ENCODE data around the gene TMEM161A. TPM values are rescaled to one million over a fixed set of nuclear protein-coding genes. Genes with fewer than 3 reads are reported as not detected.

Gene TMEM161A
- total RNA-seq, 2 donors from 2014 or later, result 56.1 to 66.6 TPM

DNA sequence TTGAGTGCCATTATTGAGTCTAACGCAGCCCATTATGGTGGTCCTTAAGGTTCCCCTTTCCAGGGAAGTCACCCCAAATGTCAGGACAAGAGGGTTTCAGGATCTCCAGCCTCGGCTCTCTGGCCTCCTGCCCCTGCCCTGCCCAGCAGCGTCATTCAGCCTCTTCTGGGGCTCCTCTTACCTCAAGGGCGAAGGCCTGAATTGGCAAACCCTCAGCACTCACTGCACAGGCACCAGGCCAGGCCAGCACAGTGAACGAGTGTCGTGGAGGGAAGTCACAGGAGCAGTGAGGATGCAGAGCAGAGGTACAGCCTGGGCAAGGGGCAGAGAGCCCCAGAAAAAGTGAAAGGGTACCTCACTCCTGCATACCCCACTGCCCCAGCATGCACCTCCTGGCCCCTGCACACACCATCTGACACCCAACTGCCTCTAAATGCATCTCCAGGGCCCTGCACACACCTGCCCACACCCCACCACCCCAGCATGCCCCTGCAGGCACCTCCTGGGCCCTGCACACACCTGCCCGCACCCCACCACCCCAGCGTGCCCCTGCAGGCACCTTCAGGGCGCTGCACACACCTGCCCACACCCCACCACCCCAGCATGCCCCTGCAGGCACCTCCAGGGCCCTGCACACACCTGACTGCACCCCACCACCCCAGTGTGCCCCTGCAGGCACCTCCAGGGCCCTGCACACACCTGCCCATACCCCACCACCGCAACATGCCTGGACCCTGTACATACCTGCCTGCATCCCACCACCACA, 54.7 kb downstream of the TMEM161A start:
- no peaks in the 10 kb centered on the region for H3K36me3 Mint-ChIP-seq (ENCODE audit: low read depth)
- DNase-seq, result no peak
- H3K4me1 Mint-ChIP-seq, result no peaks in the 10 kb centered on the region
- no peaks in the 10 kb centered on the region for H3K9me3 ChIP-seq (ENCODE audit: control insufficient read depth, low read length)
- H3K27me3 Mint-ChIP-seq (ENCODE audit: insufficient read depth), result peaks cover 21% of the 10 kb centered on the region
- 86 to 92% methylated on average over 3 to 10 of the region's 10 CpGs for WGBS, 2 experiments (ENCODE audit: insufficient coverage in 1 of 2, insufficient read length in 1 of 2)
- H3K4me3 ChIP-seq (ENCODE audit: low read length), result no peak overlapping the region
- TF ChIP-seq CTCF (conservative IDR thresholded peaks at IDR 0.05), result no peak
- no peaks in the 10 kb centered on the region for H3K4me1 ChIP-seq (ENCODE audit: control insufficient read depth, insufficient read depth, low read length)
- H3K9ac ChIP-seq (ENCODE audit: extremely low read depth, low read length, poor library complexity, severe bottlenecking), result no peak overlapping the region
- no peak overlapping the region for H3K27ac ChIP-seq (ENCODE audit: low read depth, low read length)
- no peaks in the 10 kb centered on the region for H3K27me3 ChIP-seq (ENCODE audit: control insufficient read depth, insufficient read depth, low read length, poor library complexity, severe bottlenecking)
- H3K4me3 Mint-ChIP-seq, result no peak overlapping the region
- H3K9me3 Mint-ChIP-seq, result no peaks in the 10 kb centered on the region
- H3K27ac Mint-ChIP-seq, result no peak overlapping the region
- no peaks in the 10 kb centered on the region for H3K36me3 ChIP-seq (ENCODE audit: control insufficient read depth, insufficient read depth, low read length)

DNA sequence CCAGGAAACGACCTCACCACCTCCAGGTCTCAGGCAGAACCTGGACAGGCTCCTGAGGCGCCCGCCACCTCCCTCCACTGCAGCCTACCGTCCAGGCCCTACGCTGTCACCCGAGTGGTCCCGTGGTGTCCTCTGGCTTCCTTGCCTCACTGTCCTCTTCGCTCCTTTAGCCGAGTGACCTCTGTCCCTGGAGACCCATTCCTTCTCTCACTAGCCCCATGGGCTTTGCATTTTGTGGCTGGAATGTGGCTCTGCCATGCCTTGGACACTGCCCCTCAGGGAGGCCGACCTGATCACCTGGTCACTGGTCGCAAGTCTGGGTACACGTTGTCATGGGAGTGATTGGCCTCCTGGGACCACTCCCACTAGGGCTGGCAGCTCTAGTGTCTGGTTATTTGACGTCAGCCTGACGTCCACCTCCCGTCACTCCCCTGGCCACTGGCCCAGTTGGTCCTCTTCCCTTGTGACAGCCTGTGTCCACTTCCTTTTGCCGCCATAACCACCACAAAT, 56.6 kb downstream of the TMEM161A start:
- no peak overlapping the region for H3K4me3 ChIP-seq (ENCODE audit: low read length)
- Mint-ChIP-seq H3K27me3 (ENCODE audit: insufficient read depth) (peaks cover 36% of the 10 kb centered on the region), H3K4me3 (no peak overlapping the region), H3K9me3 (no peaks in the 10 kb centered on the region), H3K27ac (no peak overlapping the region), H3K4me1 (no peaks in the 10 kb centered on the region), H3K36me3 (ENCODE audit: low read depth) (peaks cover 4% of the 10 kb centered on the region)
- no peaks in the 10 kb centered on the region for H3K4me1 ChIP-seq (ENCODE audit: control insufficient read depth, insufficient read depth, low read length)
- H3K9ac ChIP-seq (ENCODE audit: extremely low read depth, low read length, poor library complexity, severe bottlenecking), result no peak overlapping the region
- H3K27ac ChIP-seq (ENCODE audit: low read depth, low read length), result no peak overlapping the region
- WGBS, 2 experiments (ENCODE audit: insufficient coverage in 1 of 2, insufficient read length in 1 of 2), result 92 to 93% methylated on average over 14 to 16 of the region's 16 CpGs
- no peak for DNase-seq
- H3K9me3 ChIP-seq (ENCODE audit: control insufficient read depth, low read length), result no peaks in the 10 kb centered on the region
- no peaks in the 10 kb centered on the region for H3K36me3 ChIP-seq (ENCODE audit: control insufficient read depth, insufficient read depth, low read length)
- H3K27me3 ChIP-seq (ENCODE audit: control insufficient read depth, insufficient read depth, low read length, poor library complexity, severe bottlenecking), result no peaks in the 10 kb centered on the region
- no peak for TF ChIP-seq CTCF (conservative IDR thresholded peaks at IDR 0.05)

- Histone ChIP-seq H3K27ac (ENCODE audit: low read depth, low read length) (no peak overlapping the region), H3K4me1 (ENCODE audit: control insufficient read depth, insufficient read depth, low read length) (no peaks in the 10 kb centered on the region), H3K4me3 (ENCODE audit: low read length) (no peak overlapping the region), H3K9me3 (ENCODE audit: control insufficient read depth, low read length) (no peaks in the 10 kb centered on the region), H3K27me3 (ENCODE audit: control insufficient read depth, insufficient read depth, low read length, poor library complexity, severe bottlenecking) (no peaks in the 10 kb centered on the region), H3K9ac (ENCODE audit: extremely low read depth, low read length, poor library complexity, severe bottlenecking) (no peak overlapping the region), H3K36me3 (ENCODE audit: control insufficient read depth, insufficient read depth, low read length) (no peaks in the 10 kb centered on the region)
- DNase-seq, result no peak
- Mint-ChIP-seq H3K9me3 (no peaks in the 10 kb centered on the region), H3K36me3 (ENCODE audit: low read depth) (peaks cover 4% of the 10 kb centered on the region), H3K27ac (no peak overlapping the region), H3K4me1 (no peaks in the 10 kb centered on the region), H3K27me3 (ENCODE audit: insufficient read depth) (peaks cover 48% of the 10 kb centered on the region), H3K4me3 (no peak overlapping the region)
- TF ChIP-seq CTCF (conservative IDR thresholded peaks at IDR 0.05), result no peak
- 100% methylated on average over 1 of the region's 1 CpG for WGBS, 2 experiments (ENCODE audit: insufficient coverage in 1 of 2, insufficient read length in 1 of 2)
Observed at GRCh38 chr19:19079571-19079970, 58.7 kb downstream of the TMEM161A start.
